ENCODE data around the gene ARHGAP29.

DNA sequence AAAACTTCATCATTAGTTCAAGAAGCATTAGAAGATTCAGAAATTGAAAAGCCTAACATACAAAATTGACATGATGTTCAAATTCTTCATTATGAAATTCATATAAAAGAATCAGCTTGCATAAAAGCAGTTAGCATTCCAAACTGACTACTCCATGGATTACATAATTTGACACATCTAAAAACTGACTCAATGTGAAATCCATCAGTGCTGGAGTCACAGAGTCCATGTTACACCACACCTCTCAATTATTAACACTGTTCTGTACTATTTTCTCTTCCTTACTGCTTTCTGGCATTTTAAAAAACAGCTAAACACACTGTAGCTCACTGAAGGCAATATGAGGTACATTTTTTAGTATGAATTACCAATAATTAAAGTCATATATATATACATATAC lies 28.0 kb downstream of the ARHGAP29 start:
- no peak for TF ChIP-seq SUZ12 (IDR thresholded peaks at IDR 0.05; ENCODE audit: extremely low read depth, insufficient read depth, insufficient read length)
- no peak for TF ChIP-seq YY1 (IDR thresholded peaks at IDR 0.05; ENCODE audit: insufficient read depth, insufficient read length)
- TF ChIP-seq ZNF274 (IDR thresholded peaks at IDR 0.05; ENCODE audit: low read depth, low read length) = no peak

Data from NT2/D1 (cell line).